OCI-LY3 (cell line): ENCODE results near the gene KLHL25.

Experiments
- EZH2phosphoT487 ChIP-seq: fragments of 200-600 bp; shearing (Covaris generic); IDR thresholded peaks from 2 replicates; pipeline ENCODE4 v1.6.1; 2018; ENCODE audit warnings: antibody characterized with exemption, mixed run types, low read depth
- TF ChIP-seq, protein P1 (sequence below): fragments of 200-600, 300-600 bp; sonication (generic); IDR thresholded peaks from 2 replicates; pipeline ENCODE4 v1.5.1; 2014; ENCODE audit warnings: antibody characterized with exemption, low read length, low read depth

GRCh38 chr15:85832394-85832793 is 37.7 kb upstream of the KLHL25 start:
- TF ChIP-seq, protein P1, sequence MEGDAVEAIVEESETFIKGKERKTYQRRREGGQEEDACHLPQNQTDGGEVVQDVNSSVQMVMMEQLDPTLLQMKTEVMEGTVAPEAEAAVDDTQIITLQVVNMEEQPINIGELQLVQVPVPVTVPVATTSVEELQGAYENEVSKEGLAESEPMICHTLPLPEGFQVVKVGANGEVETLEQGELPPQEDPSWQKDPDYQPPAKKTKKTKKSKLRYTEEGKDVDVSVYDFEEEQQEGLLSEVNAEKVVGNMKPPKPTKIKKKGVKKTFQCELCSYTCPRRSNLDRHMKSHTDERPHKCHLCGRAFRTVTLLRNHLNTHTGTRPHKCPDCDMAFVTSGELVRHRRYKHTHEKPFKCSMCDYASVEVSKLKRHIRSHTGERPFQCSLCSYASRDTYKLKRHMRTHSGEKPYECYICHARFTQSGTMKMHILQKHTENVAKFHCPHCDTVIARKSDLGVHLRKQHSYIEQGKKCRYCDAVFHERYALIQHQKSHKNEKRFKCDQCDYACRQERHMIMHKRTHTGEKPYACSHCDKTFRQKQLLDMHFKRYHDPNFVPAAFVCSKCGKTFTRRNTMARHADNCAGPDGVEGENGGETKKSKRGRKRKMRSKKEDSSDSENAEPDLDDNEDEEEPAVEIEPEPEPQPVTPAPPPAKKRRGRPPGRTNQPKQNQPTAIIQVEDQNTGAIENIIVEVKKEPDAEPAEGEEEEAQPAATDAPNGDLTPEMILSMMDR, result no peak
- TF ChIP-seq EZH2phosphoT487, result no peak
